ENCODE measurements around the gene ZMYM3. TPM values are rescaled to one million over a fixed set of nuclear protein-coding genes. Genes with fewer than 3 reads are reported as not detected.

ZMYM3 gene
- polyA plus RNA-seq, 1 donor (not counting 4 experiments of a cell fraction or from before 2014, with no cell fraction given), result 7.7 TPM

DNA sequence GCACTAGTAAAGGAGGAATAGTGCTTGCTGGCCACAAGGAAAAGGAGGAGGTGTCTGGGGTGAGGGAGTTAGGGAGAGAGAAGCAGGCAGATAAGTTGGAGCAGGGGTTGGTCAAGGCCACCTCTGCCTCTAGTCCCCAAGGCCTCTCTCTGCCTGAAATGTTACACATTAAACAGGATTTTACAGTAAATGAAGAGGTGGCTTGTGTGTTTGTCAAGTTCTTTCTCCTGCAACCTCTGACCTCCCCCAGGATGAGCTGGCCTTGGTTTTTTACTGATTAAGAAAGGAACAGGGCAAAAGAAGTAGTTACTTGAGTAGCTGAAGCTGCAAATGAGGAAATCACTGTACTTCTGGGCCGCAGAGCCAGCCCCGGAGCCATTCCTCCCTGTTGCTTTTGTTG, 28.9 kb downstream of the ZMYM3 start:
- dilution Hi-C loops (cut with MboI; ENCODE audit: extremely low pct_ligation_motif_present, low sequenced_read_pairs), result no loop called here
- H3K4me3 ChIP-seq (ENCODE audit: control insufficient read depth in 2 of 3, extremely low read depth in 1 of 3, insufficient read depth in 2 of 3, low read depth in 1 of 3, low read length in 3 of 3), result no peak overlapping the region

DNA sequence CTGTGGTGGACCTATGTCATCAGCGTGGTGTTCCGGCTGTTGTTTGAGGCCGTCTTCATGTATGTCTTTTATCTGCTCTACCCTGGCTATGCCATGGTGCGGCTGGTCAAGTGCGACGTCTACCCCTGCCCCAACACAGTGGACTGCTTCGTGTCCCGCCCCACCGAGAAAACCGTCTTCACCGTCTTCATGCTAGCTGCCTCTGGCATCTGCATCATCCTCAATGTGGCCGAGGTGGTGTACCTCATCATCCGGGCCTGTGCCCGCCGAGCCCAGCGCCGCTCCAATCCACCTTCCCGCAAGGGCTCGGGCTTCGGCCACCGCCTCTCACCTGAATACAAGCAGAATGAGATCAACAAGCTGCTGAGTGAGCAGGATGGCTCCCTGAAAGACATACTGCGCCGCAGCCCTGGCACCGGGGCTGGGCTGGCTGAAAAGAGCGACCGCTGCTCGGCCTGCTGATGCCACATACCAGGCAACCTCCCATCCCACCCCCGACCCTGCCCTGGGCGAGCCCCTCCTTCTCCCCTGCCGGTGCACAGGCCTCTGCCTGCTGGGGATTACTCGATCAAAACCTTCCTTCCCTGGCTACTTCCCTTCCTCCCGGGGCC, 29.7 kb downstream of the ZMYM3 start:
- Histone ChIP-seq H3K36me3 (ENCODE audit: control insufficient read depth in 2 of 2, extremely low read depth in 1 of 2, insufficient read depth in 2 of 2, low read length in 2 of 2) (no peaks in the 10 kb centered on the region), H2AFZ (ENCODE audit: control insufficient read depth, low read length) (no peak overlapping the region), H3K9me3 (ENCODE audit: control insufficient read depth, low read depth, low read length) (no peaks in the 10 kb centered on the region), H4K20me1 (ENCODE audit: control insufficient read depth, extremely low read depth, insufficient read depth, low read length) (no peaks in the 10 kb centered on the region), H3K27me3 (ENCODE audit: control insufficient read depth, extremely low read depth, insufficient read depth, low read length) (no peaks in the 10 kb centered on the region), H3K9ac (ENCODE audit: control insufficient read depth, extremely low read depth, insufficient read depth, low read length) (no peak overlapping the region), H3K79me2 (ENCODE audit: control insufficient read depth, insufficient read depth, low read length) (no peaks in the 10 kb centered on the region), H3K27ac (ENCODE audit: control insufficient read depth, insufficient read depth, low read length) (no peak overlapping the region), H3K9me1 (ENCODE audit: control insufficient read depth, extremely low read depth, insufficient read depth, low read length) (no peaks in the 10 kb centered on the region), H3K4me2 (ENCODE audit: control insufficient read depth, extremely low read depth, insufficient read depth, low read depth, low read length) (no peak overlapping the region), H3K4me3 (ENCODE audit: control insufficient read depth in 2 of 3, extremely low read depth in 1 of 3, insufficient read depth in 2 of 3, low read depth in 1 of 3, low read length in 3 of 3) (no peak overlapping the region), H3K4me1 (ENCODE audit: control insufficient read depth, extremely low read depth, insufficient read depth, low read length) (no peaks in the 10 kb centered on the region)
- no peak for DNase-seq (ENCODE audit: low read depth, low spot score)
- dilution Hi-C loops (cut with MboI; ENCODE audit: extremely low pct_ligation_motif_present, low sequenced_read_pairs), result no loop called here
- TF ChIP-seq, protein P1, sequence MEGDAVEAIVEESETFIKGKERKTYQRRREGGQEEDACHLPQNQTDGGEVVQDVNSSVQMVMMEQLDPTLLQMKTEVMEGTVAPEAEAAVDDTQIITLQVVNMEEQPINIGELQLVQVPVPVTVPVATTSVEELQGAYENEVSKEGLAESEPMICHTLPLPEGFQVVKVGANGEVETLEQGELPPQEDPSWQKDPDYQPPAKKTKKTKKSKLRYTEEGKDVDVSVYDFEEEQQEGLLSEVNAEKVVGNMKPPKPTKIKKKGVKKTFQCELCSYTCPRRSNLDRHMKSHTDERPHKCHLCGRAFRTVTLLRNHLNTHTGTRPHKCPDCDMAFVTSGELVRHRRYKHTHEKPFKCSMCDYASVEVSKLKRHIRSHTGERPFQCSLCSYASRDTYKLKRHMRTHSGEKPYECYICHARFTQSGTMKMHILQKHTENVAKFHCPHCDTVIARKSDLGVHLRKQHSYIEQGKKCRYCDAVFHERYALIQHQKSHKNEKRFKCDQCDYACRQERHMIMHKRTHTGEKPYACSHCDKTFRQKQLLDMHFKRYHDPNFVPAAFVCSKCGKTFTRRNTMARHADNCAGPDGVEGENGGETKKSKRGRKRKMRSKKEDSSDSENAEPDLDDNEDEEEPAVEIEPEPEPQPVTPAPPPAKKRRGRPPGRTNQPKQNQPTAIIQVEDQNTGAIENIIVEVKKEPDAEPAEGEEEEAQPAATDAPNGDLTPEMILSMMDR (optimal IDR thresholded peaks at IDR 0.05 in 1 of 3, IDR thresholded peaks at IDR 0.05 in 1 of 3, conservative IDR thresholded peaks at IDR 0.05 in 1 of 3; ENCODE audit: extremely low read depth in 1 of 3, insufficient read depth in 2 of 3, low read length in 3 of 3), result no peak
- TF ChIP-seq EZH2 (IDR thresholded peaks at IDR 0.05; ENCODE audit: low read length), result no peak
- FAIRE-seq, result no peak

More for the DNA sequence above, 28.9 kb downstream of the ZMYM3 start:
- Histone ChIP-seq H4K20me1 (ENCODE audit: control insufficient read depth, extremely low read depth, insufficient read depth, low read length) (no peaks in the 10 kb centered on the region), H3K4me2 (ENCODE audit: control insufficient read depth, extremely low read depth, insufficient read depth, low read depth, low read length) (no peak overlapping the region), H3K4me1 (ENCODE audit: control insufficient read depth, extremely low read depth, insufficient read depth, low read length) (no peaks in the 10 kb centered on the region), H3K27me3 (ENCODE audit: control insufficient read depth, extremely low read depth, insufficient read depth, low read length) (no peaks in the 10 kb centered on the region), H3K9me1 (ENCODE audit: control insufficient read depth, extremely low read depth, insufficient read depth, low read length) (no peaks in the 10 kb centered on the region), H2AFZ (ENCODE audit: control insufficient read depth, low read length) (no peak overlapping the region), H3K79me2 (ENCODE audit: control insufficient read depth, insufficient read depth, low read length) (no peaks in the 10 kb centered on the region), H3K9ac (ENCODE audit: control insufficient read depth, extremely low read depth, insufficient read depth, low read length) (no peak overlapping the region), H3K27ac (ENCODE audit: control insufficient read depth, insufficient read depth, low read length) (no peak overlapping the region), H3K9me3 (ENCODE audit: control insufficient read depth, low read depth, low read length) (no peaks in the 10 kb centered on the region), H3K36me3 (ENCODE audit: control insufficient read depth in 2 of 2, extremely low read depth in 1 of 2, insufficient read depth in 2 of 2, low read length in 2 of 2) (no peaks in the 10 kb centered on the region)
- FAIRE-seq (no peak), DNase-seq (ENCODE audit: low read depth, low spot score) (no peak)
- no peak for TF ChIP-seq EZH2 (IDR thresholded peaks at IDR 0.05; ENCODE audit: low read length)
- TF ChIP-seq, protein P1 (optimal IDR thresholded peaks at IDR 0.05 in 1 of 3, IDR thresholded peaks at IDR 0.05 in 1 of 3, conservative IDR thresholded peaks at IDR 0.05 in 1 of 3; ENCODE audit: extremely low read depth in 1 of 3, insufficient read depth in 2 of 3, low read length in 3 of 3), result no peak
